ENCODE measurements around the gene MMP11.

Gene MMP11

DNA sequence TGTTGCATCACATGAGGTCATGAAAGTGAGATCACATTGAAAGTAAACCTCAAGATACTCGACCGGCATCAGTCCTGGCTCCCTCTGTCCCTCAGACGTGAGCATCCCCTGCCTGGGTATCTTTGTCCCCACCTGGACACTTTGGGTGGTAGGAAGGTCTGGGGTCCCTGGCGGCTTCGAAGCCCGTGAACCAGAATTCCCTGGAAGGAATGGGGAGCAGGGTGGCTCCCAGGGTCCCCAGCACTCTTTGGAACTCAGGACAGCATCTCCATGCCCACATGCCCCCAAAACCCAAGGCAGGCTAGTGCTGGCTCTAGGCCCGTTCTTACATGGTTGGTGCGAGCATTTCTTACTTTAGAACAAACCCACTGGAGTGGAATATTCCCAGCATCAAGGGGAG, 58.6 kb downstream of the MMP11 start:
- DNase-seq (ENCODE audit: low spot score) = no peak

- no peak for DNase-seq (ENCODE audit: low spot score)
Observed at GRCh38 chr22:23831781-23832180, 59.1 kb downstream of the MMP11 start.

GRCh38 chr22:23832226-23833016, 59.8 kb downstream of the MMP11 start:
- no peak for DNase-seq (ENCODE audit: low spot score)

DNA sequence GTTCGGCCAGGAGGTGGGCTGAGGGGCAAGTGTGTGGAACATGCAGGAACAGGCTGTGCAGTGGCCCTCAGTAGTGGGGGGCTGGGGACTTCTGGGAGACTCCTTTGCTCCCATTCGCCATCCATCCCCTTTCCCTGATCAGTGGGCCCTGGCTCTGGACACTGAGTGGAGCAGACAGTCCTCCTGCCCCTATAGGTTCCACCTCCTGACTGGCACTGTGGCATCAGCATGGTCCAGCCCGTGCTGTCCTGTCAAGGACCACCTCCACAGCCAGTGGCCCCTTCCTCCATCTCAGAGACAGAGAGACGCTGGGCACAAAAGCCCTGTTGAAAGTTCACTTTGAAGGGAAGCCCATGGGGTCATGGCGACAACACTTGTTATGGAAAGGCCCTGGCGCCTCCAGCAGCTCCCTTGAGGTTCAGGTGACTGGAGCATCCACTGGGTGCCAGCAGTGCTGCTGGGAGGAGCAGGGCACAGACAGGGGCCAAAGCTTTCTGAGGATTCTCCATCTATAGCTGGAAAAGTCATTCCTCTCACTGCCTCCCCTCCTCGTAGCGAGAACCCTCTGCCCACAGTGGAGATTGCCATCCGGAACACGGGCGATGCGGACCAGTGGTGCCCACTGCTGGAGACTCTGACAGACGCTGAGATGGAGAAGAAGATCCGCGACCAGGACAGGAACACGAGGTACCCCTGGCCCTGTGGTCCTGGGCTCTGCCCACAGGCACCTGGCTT, 60.5 kb downstream of the MMP11 start:
- no peak for DNase-seq (ENCODE audit: low spot score)
